Suprapubic skin (tissue), 4 donors: Measurements from ENCODE around the gene TP53INP2. TPM values are rescaled to one million over a fixed set of nuclear protein-coding genes. Genes with fewer than 3 reads are reported as not detected.

Experiments
- DNase-seq, 2 donors: peaks; one replicate each; pipeline ENCODE4 v3.0.0-alpha.2; 2019; ENCODE audit warnings: low spot score in 2 of 2
- H3K27ac ChIP-seq: fragments of 200-600 bp; sonication (generic); one replicate; pipeline ENCODE4 v1.5.1; 2019
- H3K27me3 ChIP-seq: fragments of 200-600 bp; sonication (generic); one replicate; pipeline ENCODE4 v1.5.1; 2019
- H3K36me3 ChIP-seq: fragments of 200-600 bp; sonication (generic); one replicate; pipeline ENCODE4 v1.5.1; 2019
- H3K4me1 ChIP-seq: fragments of 200-600 bp; sonication (generic); one replicate; pipeline ENCODE4 v1.5.1; 2019
- H3K4me3 ChIP-seq: fragments of 200-600 bp; sonication (generic); one replicate; pipeline ENCODE4 v1.5.1; 2019; ENCODE audit warnings: mild to moderate bottlenecking
- H3K9me3 ChIP-seq: fragments of 200-600 bp; sonication (generic); one replicate; pipeline ENCODE4 v1.5.1; 2019
- CTCF ChIP-seq, 2 donors: fragments of 200-600 bp in 1 of 2; fragments of 450-650 bp in 1 of 2; sonication (generic) in 1 of 2; IDR thresholded peaks; one replicate each; pipeline ENCODE4 v1.5.1; 2016 to 2019; ENCODE audit warnings: antibody characterized with exemption in 2 of 2, mild to moderate bottlenecking in 1 of 2, moderate library complexity in 1 of 2
- EP300 ChIP-seq: sonication (generic); formaldehyde crosslinking; IDR thresholded peaks from one replicate; pipeline ENCODE4 v1.6.1; 2017; ENCODE audit warnings: antibody characterized with exemption
- POLR2A ChIP-seq, 2 donors: fragments of 450-650 bp; IDR thresholded peaks; one replicate each; pipeline ENCODE4 v1.6.1; 2017; ENCODE audit warnings: antibody characterized with exemption in 2 of 2, mild to moderate bottlenecking in 2 of 2, moderate library complexity in 2 of 2
- POLR2AphosphoS5 ChIP-seq, 3 donors: sonication (generic); formaldehyde crosslinking; IDR thresholded peaks; one replicate each; pipeline ENCODE4 v1.6.1; 2017; ENCODE audit warnings: antibody characterized with exemption in 3 of 3
- WGBS: methylation state at CpG from one replicate; pipeline ENCODE4 v1.1.5; 2018; 5-methylcytosine and 5-hydroxymethylcytosine counted together
- total RNA-seq, 4 donors: library from RNA; depleted of rRNA; stranded (reverse); fragments of >200 nt; gene quantifications; one replicate each; pipeline ENCODE4 v1.1.0, GENCODE V29; 2016

TP53INP2 gene
- total RNA-seq, 4 donors from 2014 or later: 8.1 to 19.4 (median 10.7) TPM

DNA sequence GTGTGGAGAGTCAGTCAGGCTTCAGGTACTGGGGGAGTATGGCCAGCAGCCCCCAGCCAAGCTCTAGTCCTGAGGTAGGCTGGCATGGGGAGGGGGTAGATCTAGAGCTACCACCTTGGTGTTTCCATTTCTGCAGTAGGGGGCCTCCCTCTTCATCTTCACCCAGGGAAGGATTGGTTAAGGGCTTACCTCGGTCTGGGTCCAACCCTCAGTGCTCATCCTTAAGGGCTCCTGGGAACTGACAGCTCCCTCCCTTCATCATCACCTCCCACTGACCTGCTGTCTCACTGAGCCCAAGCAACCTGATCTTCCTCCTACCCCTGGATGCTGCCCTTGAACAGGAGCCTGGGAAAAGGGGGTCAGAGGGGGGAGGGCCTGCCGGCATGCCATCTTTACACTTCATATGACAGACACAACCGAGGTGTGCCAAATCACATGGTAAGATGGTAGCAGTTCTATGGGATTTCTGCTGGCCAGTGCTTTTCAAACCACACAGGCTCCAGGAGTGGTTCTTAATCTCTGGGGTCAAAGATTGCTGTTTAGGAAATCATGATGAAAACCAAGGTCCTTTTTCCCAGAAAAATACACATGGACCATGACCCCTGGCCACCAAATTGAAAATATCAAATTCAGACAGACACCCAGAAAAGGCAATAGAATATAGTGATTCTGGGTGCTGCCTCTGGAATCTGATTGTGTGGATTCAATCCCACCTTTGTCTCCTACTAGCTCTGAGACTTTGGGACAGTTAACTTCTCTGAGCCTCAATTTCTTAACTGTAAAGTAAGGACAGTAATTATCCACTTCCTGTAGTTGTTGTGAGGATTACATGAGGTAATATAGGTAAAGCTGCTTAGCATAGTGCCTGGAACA lies 3.0 kb downstream of the TP53INP2 start:
- Histone ChIP-seq H3K4me1 (peaks cover 48% of the 10 kb centered on the region), H3K4me3 (no peak overlapping the region), H3K9me3 (no peaks in the 10 kb centered on the region), H3K27ac (no peak overlapping the region), H3K27me3 (no peaks in the 10 kb centered on the region), H3K36me3 (no peaks in the 10 kb centered on the region)
- DNase-seq: no peak
- TF ChIP-seq POLR2A (IDR thresholded peaks at IDR 0.05): no peak
- no peak for TF ChIP-seq EP300
- no peak for TF ChIP-seq CTCF (IDR thresholded peaks at IDR 0.05)
- TF ChIP-seq POLR2AphosphoS5 (IDR thresholded peaks at IDR 0.05): no peak
- 90% methylated on average over 3 of the region's 3 CpGs for WGBS

DNA sequence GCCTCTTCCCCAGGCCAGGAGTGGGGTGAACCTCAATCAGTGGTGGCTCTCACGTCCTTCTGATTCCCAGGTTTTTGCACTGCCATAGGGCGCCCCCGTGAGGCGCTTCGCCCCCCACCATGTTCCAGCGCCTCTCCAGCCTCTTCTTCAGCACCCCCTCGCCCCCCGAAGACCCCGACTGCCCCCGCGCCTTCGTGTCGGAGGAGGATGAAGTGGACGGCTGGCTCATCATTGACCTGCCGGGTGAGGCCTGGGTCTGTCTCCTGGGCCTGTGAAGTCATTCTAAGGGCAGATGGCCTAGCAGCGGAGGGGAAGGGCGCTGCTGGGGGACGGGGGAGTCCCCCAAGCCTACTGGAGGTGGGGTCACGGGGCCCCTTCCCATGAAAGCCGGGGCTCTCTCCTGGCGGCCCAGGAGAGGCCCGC lies 4.5 kb downstream of the TP53INP2 start:
- Histone ChIP-seq H3K4me3 (peak overlapping the region; percentile 59), H3K4me1 (peaks cover 43% of the 10 kb centered on the region), H3K9me3 (no peaks in the 10 kb centered on the region), H3K27me3 (no peaks in the 10 kb centered on the region), H3K36me3 (peaks cover 9% of the 10 kb centered on the region), H3K27ac (peak overlapping the region; percentile 74)
- no peak for DNase-seq
- 19% methylated on average over 7 of the region's 22 CpGs for WGBS
- TF ChIP-seq CTCF (IDR thresholded peaks at IDR 0.05) (peak in 1 of 2 donors; percentile 25), EP300 (no peak)

DNA sequence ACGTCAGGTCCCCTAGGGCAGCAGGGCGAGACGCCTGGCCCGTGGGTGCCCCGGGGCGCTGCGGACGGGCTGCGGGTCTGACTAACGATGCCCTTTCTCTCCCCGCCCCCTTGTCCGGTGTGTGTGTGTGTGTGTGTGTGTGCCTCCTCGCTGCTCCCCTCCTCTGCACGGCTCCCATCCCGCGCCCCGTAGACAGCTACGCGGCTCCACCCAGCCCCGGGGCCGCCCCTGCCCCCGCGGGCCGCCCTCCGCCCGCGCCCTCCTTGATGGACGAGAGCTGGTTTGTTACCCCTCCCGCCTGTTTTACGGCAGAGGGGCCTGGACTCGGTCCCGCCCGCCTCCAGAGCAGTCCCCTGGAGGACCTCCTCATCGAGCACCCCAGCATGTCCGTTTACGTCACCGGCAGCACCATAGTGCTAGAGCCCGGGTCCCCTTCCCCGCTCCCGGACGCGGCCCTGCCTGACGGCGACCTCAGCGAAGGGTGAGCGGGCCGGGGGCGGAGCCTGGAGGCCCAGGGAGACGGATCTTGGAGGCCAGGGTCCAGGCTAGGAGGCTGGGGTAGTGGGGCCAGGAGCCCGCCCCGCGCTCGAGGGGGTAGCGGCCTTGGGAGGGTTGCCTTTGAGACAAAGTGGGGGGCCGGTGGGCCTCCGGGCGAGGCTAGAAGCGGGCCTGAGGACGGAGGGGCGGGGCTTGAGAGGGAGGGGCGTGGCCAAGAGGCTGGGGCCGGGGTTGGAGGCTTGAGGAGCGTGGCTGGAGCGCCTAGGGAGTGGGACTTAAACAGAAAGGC lies 5.1 kb downstream of the TP53INP2 start:
- peak; percentile 91 to 93 for DNase-seq
- Histone ChIP-seq H3K4me3 (peak overlapping the region; percentile 59), H3K27me3 (no peaks in the 10 kb centered on the region), H3K4me1 (peaks cover 42% of the 10 kb centered on the region), H3K27ac (peak overlapping the region; percentile 74), H3K36me3 (peaks cover 15% of the 10 kb centered on the region), H3K9me3 (no peaks in the 10 kb centered on the region)
- TF ChIP-seq POLR2A (IDR thresholded peaks at IDR 0.05): no peak
- peak in 1 of 3 donors; percentile 3 for TF ChIP-seq POLR2AphosphoS5 (IDR thresholded peaks at IDR 0.05)
- WGBS: 0% methylated on average over 29 of the region's 64 CpGs

DNA sequence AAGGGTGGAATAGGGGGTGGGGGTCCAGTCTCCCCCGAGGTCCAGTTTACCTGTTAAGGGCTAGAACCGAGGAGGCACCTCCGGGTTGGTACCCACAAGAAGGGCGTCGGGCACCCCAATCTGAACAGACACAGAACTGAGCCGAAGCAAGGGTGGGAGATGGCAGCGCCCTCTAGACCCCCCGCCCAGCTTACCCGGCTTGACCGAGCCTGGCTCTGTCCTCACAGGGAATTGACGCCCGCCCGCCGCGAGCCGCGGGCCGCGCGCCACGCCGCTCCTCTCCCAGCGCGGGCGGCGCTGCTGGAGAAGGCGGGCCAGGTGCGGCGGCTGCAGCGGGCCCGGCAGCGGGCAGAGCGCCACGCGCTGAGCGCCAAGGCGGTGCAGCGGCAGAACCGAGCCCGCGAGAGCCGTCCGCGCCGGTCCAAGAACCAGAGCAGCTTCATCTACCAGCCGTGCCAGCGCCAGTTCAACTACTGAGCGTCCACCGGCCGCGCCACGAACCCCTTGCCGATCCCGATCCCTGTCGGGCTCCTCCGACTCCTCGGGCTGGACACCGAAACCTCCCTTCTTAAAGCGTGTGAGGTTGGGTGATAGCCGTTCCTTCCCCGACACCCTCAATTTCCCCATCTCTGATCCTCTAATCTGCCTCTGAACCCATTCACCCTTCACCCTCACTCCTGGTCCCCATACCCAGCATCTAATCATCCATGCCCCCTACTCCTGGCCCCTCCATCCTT lies 5.9 kb downstream of the TP53INP2 start:
- no peaks in the 10 kb centered on the region for H3K27me3 ChIP-seq
- H3K4me1 ChIP-seq: peaks cover 36% of the 10 kb centered on the region
- peak overlapping the region; percentile 59 for H3K4me3 ChIP-seq
- DNase-seq: no peak
- WGBS: 9% methylated on average over 19 of the region's 61 CpGs
- peaks cover 19% of the 10 kb centered on the region for H3K36me3 ChIP-seq
- H3K9me3 ChIP-seq: no peaks in the 10 kb centered on the region
- peak overlapping the region; percentile 74 for H3K27ac ChIP-seq
- no peak for TF ChIP-seq EP300
- no peak for TF ChIP-seq CTCF (IDR thresholded peaks at IDR 0.05)
- no peak for TF ChIP-seq POLR2AphosphoS5 (IDR thresholded peaks at IDR 0.05)
- no peak for TF ChIP-seq POLR2A (IDR thresholded peaks at IDR 0.05)

- H3K9me3 ChIP-seq: no peaks in the 10 kb centered on the region
- H3K4me1 ChIP-seq: peaks cover 31% of the 10 kb centered on the region
- TF ChIP-seq EP300 (no peak), POLR2AphosphoS5 (IDR thresholded peaks at IDR 0.05) (no peak), POLR2A (IDR thresholded peaks at IDR 0.05) (no peak), CTCF (IDR thresholded peaks at IDR 0.05) (no peak)
- H3K27ac ChIP-seq: no peak overlapping the region
- H3K4me3 ChIP-seq: peak overlapping the region; percentile 59
- DNase-seq: no peak
- H3K36me3 ChIP-seq: peaks cover 23% of the 10 kb centered on the region
- H3K27me3 ChIP-seq: no peaks in the 10 kb centered on the region
These were observed 6.4 kb downstream of the TP53INP2 start for GRCh38 chr20:34710568-34710839.
